HG03196 (cell line): Measurements from ENCODE around the gene ENOPH1.
"Not testable (repeated sequence)": the region's sequence is repeated elsewhere in the genome, so short reads cannot be mapped to it uniquely, and the experiment has no call there.

Experiments used
- ATAC-seq: cut with Tn5 transposase; IDR thresholded peaks from one replicate; pipeline ENCODE4 v1.9.1; 2021; ENCODE audit not compliant: unreplicated experiment

The ENOPH1 gene

GRCh38 chr4:82469791-82470345 lies 39.5 kb downstream of the ENOPH1 start:
- ATAC-seq, result no peak

GRCh38 chr4:82473080-82473479 lies 42.7 kb downstream of the ENOPH1 start:
- ATAC-seq, result not testable (repeated sequence)

GRCh38 chr4:82473621-82474164 lies 43.3 kb downstream of the ENOPH1 start:
- no peak for ATAC-seq

- ATAC-seq, result not testable (repeated sequence)
Measured at GRCh38 chr4:82475931-82476330, 45.5 kb downstream of the ENOPH1 start.

- not testable (repeated sequence) for ATAC-seq
Measured at GRCh38 chr4:82477469-82477868, 47.1 kb downstream of the ENOPH1 start.

- no peak for ATAC-seq
Measured at GRCh38 chr4:82479562-82479961, 49.2 kb downstream of the ENOPH1 start.

- no peak for ATAC-seq
Measured at GRCh38 chr4:82480771-82481505, 50.5 kb downstream of the ENOPH1 start.

GRCh38 chr4:82481506-82481840 lies 51.1 kb downstream of the ENOPH1 start:
- ATAC-seq, result no peak

GRCh38 chr4:82482387-82482786 lies 52.0 kb downstream of the ENOPH1 start:
- no peak for ATAC-seq

GRCh38 chr4:82484996-82485783 lies 54.8 kb downstream of the ENOPH1 start:
- ATAC-seq, result no peak

GRCh38 chr4:82489076-82489475 lies 58.7 kb downstream of the ENOPH1 start:
- no peak for ATAC-seq

- ATAC-seq, result no peak
Measured at GRCh38 chr4:82489987-82490386, 59.6 kb downstream of the ENOPH1 start.

GRCh38 chr4:82491251-82491960 lies 61.0 kb downstream of the ENOPH1 start:
- no peak for ATAC-seq

GRCh38 chr4:82493721-82494425 lies 63.5 kb downstream of the ENOPH1 start:
- ATAC-seq, result no peak

GRCh38 chr4:82495666-82496065 lies 65.3 kb downstream of the ENOPH1 start:
- no peak for ATAC-seq

GRCh38 chr4:82496349-82496748 lies 66.0 kb downstream of the ENOPH1 start:
- no peak for ATAC-seq

- no peak for ATAC-seq
Measured at GRCh38 chr4:82499738-82500434, 69.5 kb downstream of the ENOPH1 start.

GRCh38 chr4:82500435-82501153 lies 70.2 kb downstream of the ENOPH1 start:
- no peak for ATAC-seq

GRCh38 chr4:82501154-82501442 lies 70.7 kb downstream of the ENOPH1 start:
- ATAC-seq, result no peak

GRCh38 chr4:82508011-82508410 lies 77.6 kb downstream of the ENOPH1 start:
- no peak for ATAC-seq
